ENCODE measurements around the gene FNDC1. TPM values are rescaled to one million over a fixed set of nuclear protein-coding genes. Genes with fewer than 3 reads are reported as not detected.
A peak's percentile ranks its signal among the peaks of the same experiment; 100 is the strongest.

FNDC1 gene
- total RNA-seq, 1 donor from 2014 or later: 6.3 TPM

GRCh38 chr6:159301810-159302593, 132.8 kb downstream of the FNDC1 start:
- DNase-seq (ENCODE audit: low read depth) (no peak), FAIRE-seq (no peak)
- no peaks in the 10 kb centered on the region for H3K79me2 ChIP-seq (ENCODE audit: insufficient read depth, low read length)
- H3K4me3 ChIP-seq (ENCODE audit: insufficient read depth, low read depth, low read length): no peak overlapping the region
- no peak overlapping the region for H2AFZ ChIP-seq (ENCODE audit: low read depth, low read length)
- no peak overlapping the region for H3K27ac ChIP-seq (ENCODE audit: low read depth, low read length)
- peaks cover 4% of the 10 kb centered on the region for H3K9me3 ChIP-seq (ENCODE audit: insufficient read depth, low read depth, low read length)
- no peaks in the 10 kb centered on the region for H4K20me1 ChIP-seq (ENCODE audit: insufficient read depth, low read length)
- no peak for TF ChIP-seq EZH2 (IDR thresholded peaks at IDR 0.05; ENCODE audit: insufficient read depth, low read length)
- TF ChIP-seq, protein P1, sequence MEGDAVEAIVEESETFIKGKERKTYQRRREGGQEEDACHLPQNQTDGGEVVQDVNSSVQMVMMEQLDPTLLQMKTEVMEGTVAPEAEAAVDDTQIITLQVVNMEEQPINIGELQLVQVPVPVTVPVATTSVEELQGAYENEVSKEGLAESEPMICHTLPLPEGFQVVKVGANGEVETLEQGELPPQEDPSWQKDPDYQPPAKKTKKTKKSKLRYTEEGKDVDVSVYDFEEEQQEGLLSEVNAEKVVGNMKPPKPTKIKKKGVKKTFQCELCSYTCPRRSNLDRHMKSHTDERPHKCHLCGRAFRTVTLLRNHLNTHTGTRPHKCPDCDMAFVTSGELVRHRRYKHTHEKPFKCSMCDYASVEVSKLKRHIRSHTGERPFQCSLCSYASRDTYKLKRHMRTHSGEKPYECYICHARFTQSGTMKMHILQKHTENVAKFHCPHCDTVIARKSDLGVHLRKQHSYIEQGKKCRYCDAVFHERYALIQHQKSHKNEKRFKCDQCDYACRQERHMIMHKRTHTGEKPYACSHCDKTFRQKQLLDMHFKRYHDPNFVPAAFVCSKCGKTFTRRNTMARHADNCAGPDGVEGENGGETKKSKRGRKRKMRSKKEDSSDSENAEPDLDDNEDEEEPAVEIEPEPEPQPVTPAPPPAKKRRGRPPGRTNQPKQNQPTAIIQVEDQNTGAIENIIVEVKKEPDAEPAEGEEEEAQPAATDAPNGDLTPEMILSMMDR (IDR thresholded peaks at IDR 0.05; ENCODE audit: insufficient read depth, low read depth, low read length): no peak
- Mint-ChIP-seq H3K9me3 (ENCODE audit: unreplicated experiment) (peaks cover 5% of the 10 kb centered on the region), H3K36me3 (ENCODE audit: low read depth, unreplicated experiment) (no peaks in the 10 kb centered on the region), H3K27me3 (ENCODE audit: low read depth, unreplicated experiment) (peaks cover 9% of the 10 kb centered on the region), H3K4me1 (ENCODE audit: low read depth, unreplicated experiment) (no peaks in the 10 kb centered on the region), H3K27ac (ENCODE audit: unreplicated experiment) (no peak overlapping the region), H3K4me3 (ENCODE audit: unreplicated experiment) (no peak overlapping the region)
- no peaks in the 10 kb centered on the region for H3K4me1 ChIP-seq (ENCODE audit: insufficient read depth, low read length)
- no peaks in the 10 kb centered on the region for H3K36me3 ChIP-seq (ENCODE audit: insufficient read depth, low read length)
- no peaks in the 10 kb centered on the region for H3K27me3 ChIP-seq (ENCODE audit: insufficient read depth, low read length)
- no peak overlapping the region for H3K9ac ChIP-seq (ENCODE audit: low read length)
- no peak overlapping the region for H3K4me2 ChIP-seq (ENCODE audit: low read length)

DNA sequence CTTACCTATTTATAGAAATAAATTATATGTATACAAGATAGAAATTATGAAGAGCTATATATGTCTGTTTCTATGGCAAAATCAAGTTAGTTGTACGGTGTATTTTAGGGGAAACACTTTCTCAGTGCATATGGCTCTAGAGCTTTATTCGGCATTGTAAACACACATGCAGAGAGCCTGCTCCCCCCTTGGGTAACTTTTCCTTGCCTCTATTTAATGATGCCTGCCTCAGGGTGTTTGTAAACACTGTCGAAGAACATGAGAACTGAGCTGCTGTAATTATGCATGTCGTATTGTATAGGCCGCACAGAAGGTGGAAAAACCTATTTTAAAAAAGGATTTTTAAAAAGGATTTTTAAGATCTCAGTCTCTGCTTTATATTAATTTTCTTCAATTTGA, 133.4 kb downstream of the FNDC1 start:
- Histone ChIP-seq H3K9me3 (ENCODE audit: insufficient read depth, low read depth, low read length) (peaks cover 4% of the 10 kb centered on the region), H3K9ac (ENCODE audit: low read length) (no peak overlapping the region), H3K4me2 (ENCODE audit: low read length) (no peak overlapping the region), H3K4me1 (ENCODE audit: insufficient read depth, low read length) (no peaks in the 10 kb centered on the region), H3K79me2 (ENCODE audit: insufficient read depth, low read length) (no peaks in the 10 kb centered on the region), H4K20me1 (ENCODE audit: insufficient read depth, low read length) (no peaks in the 10 kb centered on the region), H2AFZ (ENCODE audit: low read depth, low read length) (no peak overlapping the region), H3K36me3 (ENCODE audit: insufficient read depth, low read length) (no peaks in the 10 kb centered on the region), H3K27ac (ENCODE audit: low read depth, low read length) (no peak overlapping the region), H3K27me3 (ENCODE audit: insufficient read depth, low read length) (no peaks in the 10 kb centered on the region), H3K4me3 (ENCODE audit: insufficient read depth, low read depth, low read length) (no peak overlapping the region)
- DNase-seq (ENCODE audit: low read depth) (no peak), FAIRE-seq (no peak)
- Mint-ChIP-seq H3K9me3 (ENCODE audit: unreplicated experiment) (peaks cover 5% of the 10 kb centered on the region), H3K4me1 (ENCODE audit: low read depth, unreplicated experiment) (no peaks in the 10 kb centered on the region), H3K27ac (ENCODE audit: unreplicated experiment) (no peak overlapping the region), H3K36me3 (ENCODE audit: low read depth, unreplicated experiment) (no peaks in the 10 kb centered on the region), H3K27me3 (ENCODE audit: low read depth, unreplicated experiment) (peaks cover 9% of the 10 kb centered on the region), H3K4me3 (ENCODE audit: unreplicated experiment) (no peak overlapping the region)
- TF ChIP-seq, protein P1 (IDR thresholded peaks at IDR 0.05; ENCODE audit: insufficient read depth, low read depth, low read length): no peak
- TF ChIP-seq EZH2 (IDR thresholded peaks at IDR 0.05; ENCODE audit: insufficient read depth, low read length): no peak

DNA sequence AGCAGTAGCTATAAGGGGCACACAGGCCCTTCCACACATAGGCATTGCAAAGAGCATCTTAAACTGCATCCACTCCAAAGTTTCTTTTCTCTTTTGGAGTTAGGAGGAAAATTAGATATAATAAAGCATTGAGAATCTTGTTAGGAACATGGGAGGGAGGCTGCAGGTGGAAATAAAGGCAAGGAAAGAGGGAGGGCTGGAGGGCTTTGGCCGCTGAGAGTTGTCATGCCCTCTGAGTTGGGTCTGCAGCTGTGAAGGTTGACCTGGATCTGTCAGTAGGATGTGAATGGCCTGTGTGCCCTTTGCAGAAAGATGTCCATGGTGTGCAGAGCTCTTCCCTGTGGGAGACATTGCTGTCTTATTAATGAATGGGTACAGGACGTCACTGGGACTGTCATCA, 134.0 kb downstream of the FNDC1 start:
- peaks cover 4% of the 10 kb centered on the region for H3K9me3 ChIP-seq (ENCODE audit: insufficient read depth, low read depth, low read length)
- no peaks in the 10 kb centered on the region for H3K79me2 ChIP-seq (ENCODE audit: insufficient read depth, low read length)
- H3K27me3 Mint-ChIP-seq (ENCODE audit: low read depth, unreplicated experiment): peaks cover 7% of the 10 kb centered on the region
- no peak overlapping the region for H3K27ac Mint-ChIP-seq (ENCODE audit: unreplicated experiment)
- H4K20me1 ChIP-seq (ENCODE audit: insufficient read depth, low read length): no peaks in the 10 kb centered on the region
- H3K4me3 Mint-ChIP-seq (ENCODE audit: unreplicated experiment): peak overlapping the region; percentile 28
- H3K4me2 ChIP-seq (ENCODE audit: low read length): no peak overlapping the region
- DNase-seq (ENCODE audit: low read depth) (no peak), FAIRE-seq (no peak)
- H3K4me3 ChIP-seq (ENCODE audit: insufficient read depth, low read depth, low read length): no peak overlapping the region
- H2AFZ ChIP-seq (ENCODE audit: low read depth, low read length): no peak overlapping the region
- H3K9me3 Mint-ChIP-seq (ENCODE audit: unreplicated experiment): peaks cover 5% of the 10 kb centered on the region
- no peaks in the 10 kb centered on the region for H3K36me3 ChIP-seq (ENCODE audit: insufficient read depth, low read length)
- no peaks in the 10 kb centered on the region for H3K4me1 ChIP-seq (ENCODE audit: insufficient read depth, low read length)
- no peaks in the 10 kb centered on the region for H3K36me3 Mint-ChIP-seq (ENCODE audit: low read depth, unreplicated experiment)
- H3K4me1 Mint-ChIP-seq (ENCODE audit: low read depth, unreplicated experiment): no peaks in the 10 kb centered on the region
- no peak overlapping the region for H3K27ac ChIP-seq (ENCODE audit: low read depth, low read length)
- no peaks in the 10 kb centered on the region for H3K27me3 ChIP-seq (ENCODE audit: insufficient read depth, low read length)
- TF ChIP-seq EZH2 (IDR thresholded peaks at IDR 0.05; ENCODE audit: insufficient read depth, low read length): no peak
- TF ChIP-seq, protein P1 (IDR thresholded peaks at IDR 0.05; ENCODE audit: insufficient read depth, low read depth, low read length): no peak
- no peak overlapping the region for H3K9ac ChIP-seq (ENCODE audit: low read length)
